ENCODE results near the gene COL26A1.
"Not testable (repeated sequence)": the region's sequence is repeated elsewhere in the genome, so short reads cannot be mapped to it uniquely, and the experiment has no call there.

The COL26A1 gene

DNA sequence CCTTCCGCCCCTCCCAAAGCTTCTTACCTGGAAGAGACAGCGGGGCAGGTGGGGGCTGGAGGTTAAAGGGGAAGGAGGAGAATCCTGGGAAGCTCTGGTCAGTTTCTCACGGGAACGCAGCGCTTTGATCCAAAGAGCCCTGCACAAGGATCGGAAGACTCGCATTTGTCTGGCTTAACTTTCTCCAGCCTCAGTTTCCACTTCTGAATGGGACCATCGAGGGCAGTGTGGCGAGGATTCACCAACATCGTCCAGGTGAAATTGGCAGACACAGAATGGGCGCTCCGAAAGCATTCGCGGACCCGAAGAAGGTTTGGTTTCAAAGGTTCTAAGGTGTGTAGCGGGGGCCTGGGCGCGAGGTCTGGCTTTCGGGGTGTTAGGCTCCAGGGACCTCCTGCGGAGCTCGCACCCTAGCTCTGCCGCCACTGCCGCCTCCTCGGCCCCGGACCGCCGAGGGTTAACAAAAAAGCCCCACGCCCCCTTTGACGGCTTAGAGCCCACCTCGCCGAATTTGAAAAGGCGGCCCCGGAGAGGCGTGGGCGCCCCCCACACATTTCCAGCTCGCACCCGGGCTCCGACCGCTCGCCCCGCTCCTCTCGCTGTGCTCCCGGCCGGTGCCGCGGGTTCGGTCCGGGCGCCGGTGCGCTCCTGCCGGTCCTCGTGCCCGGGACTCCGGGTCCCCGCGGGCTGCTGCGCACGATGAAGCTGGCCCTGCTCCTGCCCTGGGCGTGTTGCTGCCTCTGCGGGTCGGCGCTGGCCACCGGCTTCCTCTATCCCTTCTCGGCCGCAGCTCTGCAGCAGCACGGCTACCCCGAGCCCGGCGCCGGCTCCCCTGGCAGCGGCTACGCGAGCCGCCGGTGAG is at the start of gene COL26A1:
Gene COL26A1 (plus strand): TSS at position 542 of the 862 bp plus-strand sequence. CDS start 158 bp downstream, at position 700.
- DNase-seq = peak; percentile 45

DNA sequence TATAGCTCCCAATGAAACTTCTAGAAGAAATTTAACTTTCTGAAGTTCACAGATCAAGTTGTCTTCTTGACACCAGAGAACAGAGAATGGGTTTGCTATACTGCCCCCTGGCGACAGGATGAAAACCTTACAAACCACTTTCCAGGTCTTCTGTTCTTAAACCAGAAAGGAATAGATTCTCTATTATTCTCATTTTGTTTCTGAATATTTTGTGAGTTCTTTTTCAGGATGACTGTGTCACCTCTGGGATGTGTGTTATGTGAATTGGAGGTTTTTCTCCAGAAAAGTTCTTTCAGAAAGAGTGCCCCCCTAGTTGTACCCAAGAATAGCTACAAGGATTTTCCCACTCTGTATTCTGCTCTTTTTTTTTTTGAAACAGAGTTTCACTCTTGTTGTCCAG is 47.3 kb upstream of the COL26A1 start:
- DNase-seq = peak; percentile 81

DNA sequence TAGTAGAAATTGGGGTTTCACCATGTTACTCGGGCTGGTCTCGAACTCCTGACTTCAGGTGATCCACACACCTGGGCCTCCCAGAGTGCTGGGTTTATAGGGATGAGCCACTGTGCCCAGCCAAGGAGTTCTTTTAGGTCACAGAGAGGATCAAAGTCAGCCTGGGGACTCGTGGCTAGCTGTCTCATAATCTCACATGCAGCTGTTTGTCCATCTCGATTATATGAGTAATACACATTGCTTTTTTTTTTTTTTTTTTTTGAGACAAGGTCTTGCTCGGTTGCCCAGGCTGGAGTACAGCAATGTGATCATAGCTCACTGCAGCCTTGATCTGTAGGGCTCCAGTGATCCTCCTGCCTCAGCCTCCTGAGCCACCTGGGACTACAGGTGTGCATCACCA is 43.3 kb upstream of the COL26A1 start:
- no peak for DNase-seq

DNA sequence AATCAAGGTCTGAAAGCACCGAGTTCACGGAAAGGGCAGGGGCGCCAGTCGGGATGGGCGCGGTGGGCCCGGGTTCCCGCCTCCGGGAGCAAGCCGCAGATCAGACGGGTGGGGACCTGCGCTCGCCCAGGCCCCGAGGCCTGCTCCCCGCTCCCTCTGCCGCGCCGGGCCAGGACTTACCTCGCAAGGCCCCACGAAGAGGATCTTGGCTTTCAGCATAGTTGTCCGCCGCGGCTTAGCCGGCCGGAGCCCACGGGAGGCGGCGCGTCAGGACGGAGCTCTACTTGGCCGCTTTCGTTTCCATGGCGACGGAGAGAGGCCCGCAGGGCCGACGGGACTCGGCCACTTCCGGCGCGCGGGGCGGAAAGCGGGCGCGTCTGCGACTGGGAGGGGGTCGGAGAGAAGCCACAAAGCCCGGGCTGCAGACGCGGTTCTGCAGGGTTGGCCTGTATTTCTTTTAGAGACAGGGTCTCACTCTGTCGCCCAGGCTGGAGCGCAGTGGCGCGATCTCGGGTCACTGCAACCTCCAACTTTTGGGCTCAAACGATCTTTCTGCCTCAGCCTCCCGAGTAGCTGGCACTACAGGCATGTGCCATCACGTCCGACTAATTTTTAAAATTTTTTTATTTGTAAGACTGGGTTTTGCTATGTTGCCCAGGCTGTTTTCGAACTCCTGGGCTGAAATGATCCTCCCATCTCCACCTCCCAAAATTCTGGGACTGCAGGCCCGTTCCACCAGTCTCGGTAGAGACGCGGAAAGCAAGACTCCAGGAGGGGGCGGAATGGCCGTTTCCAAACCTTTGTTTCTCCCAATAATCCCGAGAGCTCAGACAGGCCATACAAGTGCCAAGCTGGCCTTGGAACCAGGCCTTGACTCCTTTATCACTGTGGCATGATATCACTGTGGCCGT is 40.9 kb upstream of the COL26A1 start, which contains the start of gene IFT22:
Gene IFT22 (minus strand): TSS at position 322 of the 911 bp plus-strand sequence. CDS start 103 bp downstream, at position 219.
- DNase-seq = peak; percentile 99

DNA sequence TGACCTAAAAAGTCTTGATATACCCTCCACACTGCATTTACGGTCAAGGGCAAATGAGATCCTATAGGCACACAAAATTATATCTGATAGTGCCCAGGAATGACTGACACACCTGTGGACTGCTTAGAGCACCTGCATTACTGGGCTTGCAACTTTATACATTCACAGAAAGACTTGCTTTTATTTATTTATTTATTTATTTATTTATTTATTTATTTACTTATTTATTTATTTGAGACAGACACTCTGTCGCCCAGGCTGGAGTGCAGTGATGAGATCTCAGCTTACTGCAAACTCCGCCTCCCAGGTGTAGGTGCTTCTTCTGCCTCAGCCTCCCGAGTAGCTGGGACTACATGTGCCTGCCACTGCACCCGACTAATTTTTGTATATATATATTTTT is 34.5 kb upstream of the COL26A1 start:
- no peak for DNase-seq

DNA sequence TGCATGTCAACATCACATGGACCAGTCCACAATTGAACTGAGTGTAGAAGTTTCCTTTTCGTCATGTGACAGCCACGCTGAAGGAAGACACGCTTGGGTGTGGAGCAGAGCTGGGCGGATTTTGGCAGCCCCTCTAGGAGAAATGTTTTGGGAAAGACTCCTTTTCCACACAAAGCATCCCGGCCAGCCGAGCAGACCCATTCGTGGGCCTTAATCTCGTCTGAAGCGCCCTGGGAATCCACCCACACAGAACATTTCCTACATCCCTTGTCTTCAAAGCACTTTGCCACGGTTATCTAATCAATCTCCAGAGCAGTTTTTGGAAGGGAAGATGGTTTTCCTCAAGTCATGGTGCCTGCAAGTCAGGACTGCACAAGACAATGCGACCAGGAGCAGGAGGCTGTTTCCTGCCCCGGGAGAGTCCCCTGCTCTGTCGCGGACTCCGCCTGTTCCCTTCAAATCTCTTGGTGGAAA is 32.6 kb upstream of the COL26A1 start:
- no peak for DNase-seq

DNA sequence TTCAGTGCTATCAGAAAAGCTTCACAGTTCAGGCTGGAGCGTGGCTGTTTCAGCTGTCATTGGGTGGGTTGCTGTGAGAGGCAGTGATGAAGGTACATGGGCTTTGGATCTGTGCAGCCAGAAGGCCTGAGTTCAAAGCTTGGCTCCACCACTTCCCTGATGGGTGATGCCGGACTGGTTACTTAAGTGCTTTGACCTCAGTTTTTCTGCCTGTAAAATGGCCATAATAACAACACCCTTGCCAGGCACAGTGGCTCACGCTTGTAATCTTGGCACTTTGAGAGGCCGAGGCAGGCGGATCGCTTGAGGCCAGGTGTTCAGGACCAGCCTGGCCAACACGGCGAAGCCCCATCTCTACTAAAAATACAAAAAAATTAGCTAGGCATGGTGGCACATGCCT is 30.6 kb upstream of the COL26A1 start:
- DNase-seq = no peak

DNA sequence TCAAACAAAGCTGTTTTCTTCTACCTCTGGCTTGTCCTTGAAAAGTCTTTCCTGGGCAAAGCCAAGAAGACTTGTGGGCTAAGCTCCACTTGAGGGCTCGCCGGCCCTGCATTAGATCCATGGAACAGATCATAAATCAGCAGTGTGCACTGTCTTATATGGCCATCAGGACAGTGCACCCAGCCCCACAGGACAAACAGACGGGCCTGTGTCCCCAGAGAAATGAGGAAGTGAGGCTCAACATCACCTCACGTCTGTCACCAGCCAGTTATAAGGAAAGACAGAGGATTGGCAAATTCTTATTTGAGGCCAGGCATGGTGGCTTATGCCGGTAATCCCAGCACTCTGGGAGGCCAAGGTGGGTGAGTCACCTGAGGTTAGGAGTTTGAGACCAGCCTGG is 28.8 kb upstream of the COL26A1 start:
- DNase-seq = peak; percentile 68

DNA sequence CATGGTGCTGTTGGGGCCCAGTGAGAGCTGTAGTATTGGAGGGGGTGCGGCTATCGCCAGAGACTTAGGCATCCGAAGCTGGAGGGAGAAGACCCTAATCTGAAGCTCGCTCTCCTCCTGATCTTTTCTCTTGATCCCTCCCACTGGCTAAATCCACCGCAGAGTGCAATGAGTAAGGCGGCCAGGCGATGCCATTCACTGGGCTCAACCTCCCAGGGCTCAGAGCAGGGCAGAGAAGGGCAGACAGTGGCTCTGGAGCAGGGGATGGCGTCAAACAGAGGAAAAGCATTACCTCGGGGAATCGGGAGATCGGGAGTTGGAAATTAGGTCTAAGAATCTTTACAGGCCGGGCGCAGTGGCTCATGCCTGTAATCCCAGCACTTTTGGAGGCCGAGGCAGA is 22.3 kb upstream of the COL26A1 start:
- DNase-seq = no peak

DNA sequence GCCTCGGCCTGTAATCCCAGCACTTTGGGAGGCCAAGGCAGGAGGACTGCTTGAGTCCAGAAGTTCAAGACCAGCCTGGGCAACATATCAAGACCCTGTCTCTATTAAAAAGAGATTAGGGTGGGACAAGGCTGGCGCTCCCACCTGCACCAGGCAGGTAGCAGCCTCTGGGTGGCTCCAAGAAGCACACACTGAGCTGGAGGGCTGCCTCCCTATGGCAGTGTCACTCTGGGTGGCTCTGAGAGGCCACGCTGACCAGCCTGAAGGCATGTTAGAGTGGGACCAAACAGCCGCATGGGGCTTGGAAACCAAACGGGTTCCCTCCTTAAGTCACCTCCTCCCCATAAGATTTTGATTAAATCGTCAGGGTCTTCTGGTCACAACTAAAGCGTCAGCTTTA is 19.8 kb upstream of the COL26A1 start:
- no peak for DNase-seq

DNA sequence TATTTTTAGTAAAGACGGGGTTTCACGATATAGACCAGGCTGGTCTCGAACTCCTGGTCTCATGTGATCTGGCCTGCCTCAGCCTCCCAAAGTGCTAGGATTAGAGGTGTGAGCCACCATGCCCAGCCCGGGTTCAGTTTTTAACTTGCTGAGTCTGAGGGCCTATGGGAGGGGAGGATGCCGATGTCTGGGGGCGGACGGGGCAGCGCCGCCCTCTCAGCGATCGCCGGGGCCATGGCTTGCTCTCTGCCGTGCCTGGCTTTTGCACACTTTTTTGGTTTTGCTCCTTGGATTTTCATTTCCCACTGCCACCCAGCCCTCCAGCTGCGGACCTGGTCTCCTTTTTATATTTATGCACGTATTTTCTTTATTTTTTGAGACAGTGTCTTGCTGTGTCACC is 15.2 kb upstream of the COL26A1 start:
- no peak for DNase-seq

DNA sequence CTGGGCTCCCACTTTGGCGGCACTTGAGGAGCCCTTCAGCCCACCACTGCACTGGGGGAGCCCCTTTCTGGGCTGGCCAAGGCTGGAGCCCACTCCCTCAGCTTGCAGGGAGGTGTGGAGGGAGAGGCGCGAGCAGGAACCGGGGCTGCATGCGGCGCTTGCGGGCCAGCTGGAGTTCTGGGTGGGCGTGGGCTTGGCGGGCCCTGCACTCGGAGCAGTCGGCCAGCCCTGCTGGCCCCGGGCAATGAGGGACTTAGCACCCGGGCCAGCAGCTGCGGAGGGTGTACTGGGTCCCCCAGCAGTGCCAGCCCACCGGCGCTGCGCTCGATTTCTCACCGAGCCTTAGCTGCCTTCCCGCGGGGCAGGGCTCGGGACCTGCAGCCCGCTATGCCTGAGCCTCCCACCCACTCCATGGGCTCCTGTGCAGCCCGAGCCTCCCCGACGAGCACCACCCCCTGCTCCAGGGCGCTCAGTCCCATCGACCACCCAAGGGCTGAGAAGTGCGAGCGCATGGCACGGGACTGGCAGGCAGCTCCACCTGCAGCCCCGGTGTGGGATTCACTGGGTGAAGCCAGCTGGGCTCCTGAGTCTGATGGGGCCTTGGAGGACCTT is 14.1 kb upstream of the COL26A1 start:
- DNase-seq = not testable (repeated sequence)

DNA sequence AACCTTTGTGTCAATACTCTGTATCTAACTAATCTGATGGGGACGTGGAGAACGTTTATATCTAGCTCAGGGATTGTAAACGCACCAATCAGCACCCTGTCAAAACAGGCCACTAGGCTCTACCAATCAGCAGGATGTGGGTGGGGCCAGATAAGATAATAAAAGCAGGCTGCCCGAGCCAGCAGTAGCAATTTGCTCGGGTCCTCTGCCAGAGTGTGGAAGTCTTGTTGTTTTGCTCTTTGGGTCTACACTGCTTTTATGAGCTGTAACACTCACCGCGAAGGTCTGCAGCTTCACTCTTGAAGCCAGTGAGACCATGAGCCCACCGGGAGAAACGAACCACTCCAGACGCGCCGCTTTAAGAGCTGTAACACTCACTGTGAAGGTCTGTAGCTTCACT is 13.4 kb upstream of the COL26A1 start:
- not testable (repeated sequence) for DNase-seq

DNA sequence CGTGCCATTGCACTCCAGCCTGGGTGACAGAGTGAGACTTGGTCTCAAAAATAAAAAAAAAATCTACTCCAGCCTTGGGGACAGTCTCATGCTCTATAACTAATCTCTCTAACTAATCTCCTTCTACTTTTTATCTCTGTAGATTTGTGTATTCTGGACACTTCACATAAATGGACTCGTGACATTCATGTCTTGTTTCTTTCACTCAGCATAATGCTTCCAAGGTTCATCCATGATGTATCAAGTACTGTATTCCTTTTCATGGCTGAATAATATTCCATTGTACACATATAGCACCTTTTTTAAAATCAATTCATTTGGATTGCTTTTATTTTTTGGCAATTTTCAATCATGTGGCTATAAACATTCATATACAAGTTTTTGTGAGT is 9.8 kb upstream of the COL26A1 start:
- no peak for DNase-seq

DNA sequence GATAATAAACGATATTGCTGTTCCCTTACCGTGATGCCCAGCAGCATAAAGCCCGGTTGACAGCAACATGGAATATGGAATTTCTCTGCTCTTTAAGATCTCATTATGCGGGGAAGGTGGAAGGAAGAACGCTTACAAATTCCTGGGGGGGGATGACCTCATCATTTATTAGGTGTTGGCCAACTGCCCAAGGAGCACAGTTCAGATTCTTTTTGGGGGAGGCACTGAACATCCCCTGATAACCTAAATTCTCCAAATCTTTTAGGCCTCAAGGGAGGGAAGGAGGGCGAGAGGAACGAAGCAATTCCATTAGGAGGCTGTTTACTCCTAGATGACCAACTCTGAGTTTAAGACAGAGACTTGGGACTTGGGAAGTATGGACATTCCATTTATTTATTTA is 5.2 kb upstream of the COL26A1 start:
- no peak for DNase-seq

DNA sequence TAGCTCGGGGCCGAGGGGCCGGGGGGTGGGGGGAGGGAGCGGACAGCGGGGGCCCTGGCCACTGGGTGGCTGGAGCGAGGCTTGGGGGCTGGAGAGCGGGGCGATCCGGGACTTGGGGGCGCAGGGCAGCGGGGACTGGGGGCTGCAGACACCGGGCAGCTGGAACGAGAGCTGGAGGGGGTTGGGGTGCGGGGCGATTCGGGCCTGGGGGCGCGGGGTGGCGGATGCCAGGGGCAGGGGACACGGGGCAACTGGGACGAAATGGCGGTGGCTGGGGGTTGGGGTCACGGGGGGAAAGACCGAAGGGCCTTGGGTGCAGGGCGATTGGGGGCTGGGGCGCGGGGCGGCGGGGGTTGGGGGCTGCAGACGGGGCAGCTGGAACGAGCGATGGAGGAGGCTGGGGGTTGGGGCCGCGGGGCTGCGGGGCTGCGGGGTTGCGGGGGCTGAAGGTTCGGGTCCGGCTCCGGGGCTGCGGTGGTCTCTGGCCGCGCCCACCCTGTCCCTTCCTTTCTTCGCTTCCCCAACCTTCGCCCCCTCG is 590 bp downstream of the COL26A1 start:
- DNase-seq = no peak

DNA sequence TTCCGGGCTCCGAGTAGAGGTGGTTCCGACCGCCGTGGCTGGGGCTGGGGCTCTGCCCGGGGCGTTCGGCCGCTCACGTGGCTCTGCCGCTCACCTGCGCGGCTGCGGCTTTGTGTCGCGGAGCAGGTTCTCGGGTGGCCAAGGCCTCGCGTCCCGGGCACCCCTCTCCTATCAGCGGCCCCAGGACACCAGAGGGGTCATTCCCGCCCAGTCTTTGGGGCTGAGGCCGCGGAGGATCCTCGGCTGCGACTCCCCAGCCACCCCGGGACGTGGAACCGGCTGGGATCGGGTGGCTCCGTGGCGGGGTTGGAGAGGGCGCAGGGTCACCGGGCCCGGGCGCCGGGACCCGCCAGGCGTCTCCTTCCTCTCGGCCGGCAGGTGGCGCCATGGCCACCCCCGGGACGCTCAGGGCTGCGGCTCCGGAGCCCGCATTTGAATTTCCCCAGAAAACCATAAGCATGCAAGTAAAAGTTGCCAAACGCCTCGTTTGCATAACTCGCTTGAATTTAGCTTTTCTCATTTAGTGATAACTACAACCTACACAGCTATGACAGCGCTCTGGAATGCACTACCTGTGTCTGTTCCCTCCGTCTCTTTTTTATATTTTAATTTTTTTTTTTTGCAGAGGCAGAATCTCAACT is 1.2 kb downstream of the COL26A1 start:
- peak; percentile 84 for DNase-seq

DNA sequence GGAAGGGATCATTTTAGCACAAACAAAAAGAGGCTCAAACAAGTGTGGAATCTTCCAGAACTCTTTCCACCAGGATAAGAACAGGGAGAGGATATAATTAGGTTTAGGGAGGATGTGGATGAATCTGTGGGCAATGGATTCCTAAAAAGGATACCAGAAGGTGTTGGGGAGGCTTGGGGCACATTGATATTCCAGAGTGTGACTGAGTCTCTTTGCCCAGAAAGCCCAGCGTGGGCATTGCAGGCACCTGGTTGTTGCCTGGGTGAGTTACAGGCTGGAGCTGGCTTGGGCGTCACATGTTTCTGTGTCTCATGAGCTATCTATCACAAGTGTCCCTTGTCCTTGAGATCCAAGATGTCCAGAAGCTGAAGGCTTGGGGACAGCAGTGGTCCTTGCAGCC is 3.3 kb downstream of the COL26A1 start:
- DNase-seq = no peak

DNA sequence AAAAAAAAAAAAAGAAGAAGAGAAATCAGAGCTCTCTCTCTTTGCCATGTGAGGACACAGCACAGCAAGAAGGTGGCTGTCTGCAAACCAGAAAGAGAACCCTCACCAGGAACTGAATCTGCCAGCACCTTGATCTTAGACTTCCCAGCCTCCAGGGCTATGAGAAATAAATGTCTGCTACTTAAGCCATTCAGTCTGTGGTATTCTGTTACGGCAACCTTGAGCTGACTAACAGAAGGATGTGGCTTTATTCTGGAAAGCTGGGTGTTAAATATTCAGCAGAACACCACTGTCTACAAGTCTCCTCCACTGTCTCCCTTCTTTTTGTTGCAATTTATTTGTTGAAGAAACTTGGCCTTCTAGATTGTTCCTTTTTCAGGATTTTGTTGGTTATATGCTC is 5.0 kb downstream of the COL26A1 start:
- DNase-seq = no peak

DNA sequence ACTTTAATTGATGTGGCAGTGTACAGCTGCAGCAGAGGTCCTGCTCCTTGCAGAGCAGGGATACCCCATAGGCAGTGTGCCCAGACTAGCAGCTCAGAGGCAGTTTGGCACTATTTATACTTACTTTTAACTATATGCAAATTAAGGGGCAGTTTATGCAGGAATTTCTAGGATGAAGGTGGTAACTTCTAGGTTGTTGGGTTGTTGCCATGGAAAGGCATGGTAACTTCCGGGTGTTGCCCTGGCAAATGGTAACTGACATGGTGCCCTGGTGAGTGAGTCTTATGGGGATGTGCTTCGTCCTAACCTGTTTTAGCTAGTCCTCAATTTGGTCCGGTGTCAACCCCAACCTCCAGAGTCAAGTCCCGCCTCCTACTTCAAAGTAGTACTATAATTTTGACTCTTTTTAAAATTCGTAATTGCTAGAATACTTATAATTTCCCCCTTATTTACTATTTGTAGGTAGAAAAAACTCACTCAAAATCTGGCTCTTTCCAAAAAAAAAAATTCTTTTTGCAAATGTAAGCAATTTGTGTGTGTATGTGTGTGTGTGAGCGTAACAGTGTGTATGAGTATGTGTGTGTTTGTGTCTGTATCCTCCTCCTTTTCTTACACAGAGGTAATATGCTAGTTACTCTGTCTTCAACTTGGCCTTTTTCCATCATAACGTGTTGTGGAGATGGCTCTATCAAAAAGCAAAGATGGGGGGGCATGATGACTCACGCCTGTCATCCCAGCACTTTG is 5.9 kb downstream of the COL26A1 start:
- no peak for DNase-seq

DNA sequence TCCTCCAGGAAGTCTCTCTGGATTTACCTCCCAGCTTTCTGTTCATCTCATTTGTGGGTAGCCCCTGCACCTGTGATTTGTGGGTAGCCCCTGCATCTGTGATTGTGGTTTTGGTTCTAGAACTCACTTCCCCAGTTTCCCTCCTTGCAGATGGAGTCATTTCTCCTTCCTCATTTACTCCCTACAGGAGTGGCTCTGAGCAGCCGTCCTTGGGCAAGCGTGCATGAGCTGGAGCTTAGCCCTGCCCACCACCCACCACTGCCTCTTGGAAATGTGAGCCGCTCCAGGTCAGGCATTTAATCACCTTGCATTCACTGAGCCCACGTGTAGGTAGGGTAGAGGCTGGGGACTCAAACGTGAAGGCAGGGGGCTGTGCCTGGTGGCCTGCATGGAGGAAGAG is 8.2 kb downstream of the COL26A1 start:
- DNase-seq = peak; percentile 57
